Ishikawa (cell line): ENCODE data around the gene NOP56.
A peak's percentile ranks its signal among the peaks of the same experiment; 100 is the strongest.

Source experiments
- CEBPB ChIP-seq: IDR thresholded peaks from 2 replicates; pipeline ENCODE4 v1.6.1; 2012
- CREB1 ChIP-seq: IDR thresholded peaks from 2 replicates; pipeline ENCODE4 v1.6.1; 2012; ENCODE audit warnings: low read depth
- EGR1 ChIP-seq: IDR thresholded peaks from 2 replicates; pipeline ENCODE4 v1.6.1; 2012
- EP300 ChIP-seq: IDR thresholded peaks from 2 replicates; pipeline ENCODE4 v1.6.1; 2012; ENCODE audit warnings: borderline replicate concordance
- FOXM1 ChIP-seq: IDR thresholded peaks from 2 replicates; pipeline ENCODE4 v1.6.1; 2012; ENCODE audit warnings: low read depth, borderline replicate concordance
- NFIC ChIP-seq: IDR thresholded peaks from 2 replicates; pipeline ENCODE4 v1.6.1; 2012
- RAD21 ChIP-seq: IDR thresholded peaks from 2 replicates; pipeline ENCODE4 v1.6.1; 2012; ENCODE audit warnings: low read depth
- TAF1 ChIP-seq: IDR thresholded peaks from 2 replicates; pipeline ENCODE4 v1.6.1; 2012; ENCODE audit warnings: low read depth, mild to moderate bottlenecking
- TCF12 ChIP-seq: IDR thresholded peaks from 2 replicates; pipeline ENCODE4 v1.6.1; 2012; ENCODE audit warnings: low read depth
- TEAD4 ChIP-seq: IDR thresholded peaks from 2 replicates; pipeline ENCODE4 v1.6.1; 2012
- YY1 ChIP-seq: IDR thresholded peaks from 2 replicates; pipeline ENCODE4 v1.6.1; 2012; ENCODE audit warnings: low read depth
- ZBTB7A ChIP-seq: IDR thresholded peaks from 2 replicates; pipeline ENCODE4 v1.6.1; 2012; ENCODE audit warnings: low read depth
- TF ChIP-seq, protein P1 (sequence below): IDR thresholded peaks from 2 replicates; pipeline ENCODE4 v1.6.1; 2012; ENCODE audit warnings: low read depth, mild to moderate bottlenecking
- TF ChIP-seq, protein P2 (sequence below): IDR thresholded peaks from 2 replicates; pipeline ENCODE4 v1.6.1; 2012
- TF ChIP-seq, protein P3 (sequence below): IDR thresholded peaks from 2 replicates; pipeline ENCODE4 v1.6.1; 2012

NOP56 gene

DNA sequence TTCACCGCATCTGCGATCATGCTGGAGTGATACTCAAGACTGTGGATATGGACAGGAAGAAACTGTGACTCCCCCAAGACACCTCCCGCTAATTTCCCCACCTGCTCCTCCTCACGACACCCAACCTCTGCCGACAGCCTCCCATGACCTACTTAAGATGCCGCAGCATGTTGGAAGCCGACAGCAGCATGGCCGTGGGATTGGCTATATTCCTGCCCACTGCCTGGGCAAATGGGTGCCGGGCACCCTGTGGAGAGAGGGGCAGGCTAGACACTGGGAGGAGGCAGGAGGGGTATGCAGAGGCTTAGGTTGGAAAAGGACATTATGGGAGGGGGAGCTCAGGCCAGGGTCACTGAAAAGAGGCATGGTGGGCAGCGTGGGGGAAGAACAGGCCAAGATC lies 7.1 kb downstream of the NOP56 start:
- TF ChIP-seq FOXM1 (no peak), ZBTB7A (no peak), TCF12 (no peak)
- TF ChIP-seq, protein P1, sequence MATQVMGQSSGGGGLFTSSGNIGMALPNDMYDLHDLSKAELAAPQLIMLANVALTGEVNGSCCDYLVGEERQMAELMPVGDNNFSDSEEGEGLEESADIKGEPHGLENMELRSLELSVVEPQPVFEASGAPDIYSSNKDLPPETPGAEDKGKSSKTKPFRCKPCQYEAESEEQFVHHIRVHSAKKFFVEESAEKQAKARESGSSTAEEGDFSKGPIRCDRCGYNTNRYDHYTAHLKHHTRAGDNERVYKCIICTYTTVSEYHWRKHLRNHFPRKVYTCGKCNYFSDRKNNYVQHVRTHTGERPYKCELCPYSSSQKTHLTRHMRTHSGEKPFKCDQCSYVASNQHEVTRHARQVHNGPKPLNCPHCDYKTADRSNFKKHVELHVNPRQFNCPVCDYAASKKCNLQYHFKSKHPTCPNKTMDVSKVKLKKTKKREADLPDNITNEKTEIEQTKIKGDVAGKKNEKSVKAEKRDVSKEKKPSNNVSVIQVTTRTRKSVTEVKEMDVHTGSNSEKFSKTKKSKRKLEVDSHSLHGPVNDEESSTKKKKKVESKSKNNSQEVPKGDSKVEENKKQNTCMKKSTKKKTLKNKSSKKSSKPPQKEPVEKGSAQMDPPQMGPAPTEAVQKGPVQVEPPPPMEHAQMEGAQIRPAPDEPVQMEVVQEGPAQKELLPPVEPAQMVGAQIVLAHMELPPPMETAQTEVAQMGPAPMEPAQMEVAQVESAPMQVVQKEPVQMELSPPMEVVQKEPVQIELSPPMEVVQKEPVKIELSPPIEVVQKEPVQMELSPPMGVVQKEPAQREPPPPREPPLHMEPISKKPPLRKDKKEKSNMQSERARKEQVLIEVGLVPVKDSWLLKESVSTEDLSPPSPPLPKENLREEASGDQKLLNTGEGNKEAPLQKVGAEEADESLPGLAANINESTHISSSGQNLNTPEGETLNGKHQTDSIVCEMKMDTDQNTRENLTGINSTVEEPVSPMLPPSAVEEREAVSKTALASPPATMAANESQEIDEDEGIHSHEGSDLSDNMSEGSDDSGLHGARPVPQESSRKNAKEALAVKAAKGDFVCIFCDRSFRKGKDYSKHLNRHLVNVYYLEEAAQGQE = no peak

DNA sequence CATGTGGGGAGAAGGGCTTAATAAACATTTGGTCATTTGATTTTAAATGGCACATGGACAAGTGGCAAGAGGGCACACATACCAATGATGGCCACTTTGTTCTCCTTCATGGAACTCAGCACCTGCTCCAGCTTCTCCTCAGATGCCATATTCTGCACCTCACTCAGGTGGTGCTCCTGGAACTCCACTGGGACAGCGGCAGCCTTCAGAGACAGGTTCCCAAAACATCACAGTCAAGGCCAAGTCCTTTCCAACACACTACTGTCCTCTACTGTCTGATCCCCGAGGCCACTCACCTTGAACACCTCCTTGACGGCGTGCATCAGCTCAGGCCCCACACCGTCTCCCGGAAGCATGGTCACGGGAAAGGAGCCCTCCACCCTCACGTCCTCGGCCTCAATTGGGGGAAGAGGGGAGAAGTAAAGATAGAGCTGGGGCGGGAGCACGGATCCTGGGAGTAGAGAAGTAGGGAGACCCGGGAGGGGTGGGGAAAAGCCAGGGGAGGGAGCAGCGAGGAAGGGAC lies 11.0 kb downstream of the NOP56 start:
- TF ChIP-seq NFIC = no peak
- TF ChIP-seq CEBPB = no peak
- TF ChIP-seq, protein P2, sequence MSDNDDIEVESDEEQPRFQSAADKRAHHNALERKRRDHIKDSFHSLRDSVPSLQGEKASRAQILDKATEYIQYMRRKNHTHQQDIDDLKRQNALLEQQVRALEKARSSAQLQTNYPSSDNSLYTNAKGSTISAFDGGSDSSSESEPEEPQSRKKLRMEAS = no peak
- no peak for TF ChIP-seq TEAD4
- no peak for TF ChIP-seq TAF1

DNA sequence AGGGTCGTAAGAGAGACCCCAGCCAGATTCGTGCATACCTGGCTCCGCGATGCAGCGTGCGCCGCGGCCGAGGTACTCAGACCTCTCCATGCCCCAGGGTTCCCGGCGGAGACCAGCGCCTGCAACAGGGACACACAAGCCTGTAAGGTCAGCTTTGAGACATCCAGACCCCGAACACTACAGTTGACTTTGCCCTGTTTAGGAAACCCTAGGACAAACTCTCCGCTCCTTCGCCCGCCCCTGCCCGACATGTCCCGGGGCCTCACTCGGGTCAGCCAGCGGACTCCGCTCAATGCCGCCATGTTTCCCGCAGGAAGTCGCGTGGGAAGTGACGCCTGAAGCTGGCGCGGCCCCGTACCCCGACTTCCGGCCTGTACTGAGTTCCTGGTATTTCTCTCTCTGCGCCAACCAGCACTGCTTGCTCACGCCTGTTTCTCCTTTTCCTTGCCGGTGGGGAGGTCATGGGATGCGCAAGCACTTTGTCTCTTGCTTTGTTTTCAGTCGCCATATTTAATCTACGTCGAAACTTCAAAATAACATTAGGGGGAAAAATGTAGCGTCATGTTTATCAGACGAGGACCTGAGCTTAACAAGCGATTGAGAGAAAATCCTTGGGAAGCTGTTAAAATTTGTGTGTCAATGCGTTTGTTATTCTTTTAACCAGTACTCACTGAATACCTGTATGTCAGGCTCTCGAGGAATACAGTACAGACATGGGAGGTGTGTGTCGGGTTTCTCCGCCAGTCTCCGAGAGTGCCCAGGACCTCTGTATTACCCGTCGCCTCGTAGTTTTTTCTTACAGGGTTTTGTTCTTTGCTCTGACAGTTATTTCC lies 11.7 kb downstream of the NOP56 start, which contains the start of gene IDH3B:
Gene IDH3B (minus strand): TSS at position 330 of the 833 bp plus-strand sequence. CDS start 28 bp downstream, at position 302.
- TF ChIP-seq CREB1 (peak; percentile 96), EGR1 (peak; percentile 33; the same call in 1 of the 2 replicates), FOXM1 (no peak), EP300 (peak; percentile 23; the same call in 1 of the 2 replicates), RAD21 (no peak), TAF1 (peak; percentile 96), NFIC (peak; percentile 61), ZBTB7A (no peak), TCF12 (peak; percentile 76; the same call in 1 of the 2 replicates), TEAD4 (peak; percentile 81), CEBPB (no peak), YY1 (peak; percentile 98)
- TF ChIP-seq, protein P2 = peak; percentile 86
- TF ChIP-seq, protein P1 = no peak
- TF ChIP-seq, protein P3, sequence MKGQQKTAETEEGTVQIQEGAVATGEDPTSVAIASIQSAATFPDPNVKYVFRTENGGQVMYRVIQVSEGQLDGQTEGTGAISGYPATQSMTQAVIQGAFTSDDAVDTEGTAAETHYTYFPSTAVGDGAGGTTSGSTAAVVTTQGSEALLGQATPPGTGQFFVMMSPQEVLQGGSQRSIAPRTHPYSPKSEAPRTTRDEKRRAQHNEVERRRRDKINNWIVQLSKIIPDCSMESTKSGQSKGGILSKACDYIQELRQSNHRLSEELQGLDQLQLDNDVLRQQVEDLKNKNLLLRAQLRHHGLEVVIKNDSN = peak; percentile 49

DNA sequence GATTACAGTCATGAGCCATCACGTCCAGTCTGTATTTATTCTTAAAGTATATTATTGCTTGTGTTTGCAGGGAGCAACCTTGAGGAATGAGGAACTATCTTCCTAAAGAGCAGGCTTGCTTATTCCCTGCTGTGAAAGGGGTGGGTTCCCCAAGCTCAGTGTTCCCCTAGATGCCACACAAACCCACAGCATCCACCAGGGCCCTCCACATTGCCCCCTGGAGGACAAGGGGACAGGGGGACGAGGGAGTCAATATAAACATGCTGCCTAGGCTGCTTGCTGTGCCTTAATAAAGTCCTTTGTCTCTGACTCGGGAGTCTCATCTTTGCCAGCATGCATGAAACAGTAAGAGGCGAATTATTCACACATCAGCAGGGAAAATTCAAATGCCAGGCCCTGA lies 19.5 kb downstream of the NOP56 start:
- TF ChIP-seq ZBTB7A (no peak), TAF1 (no peak), CREB1 (no peak), YY1 (no peak)
- TF ChIP-seq, protein P2 = no peak

DNA sequence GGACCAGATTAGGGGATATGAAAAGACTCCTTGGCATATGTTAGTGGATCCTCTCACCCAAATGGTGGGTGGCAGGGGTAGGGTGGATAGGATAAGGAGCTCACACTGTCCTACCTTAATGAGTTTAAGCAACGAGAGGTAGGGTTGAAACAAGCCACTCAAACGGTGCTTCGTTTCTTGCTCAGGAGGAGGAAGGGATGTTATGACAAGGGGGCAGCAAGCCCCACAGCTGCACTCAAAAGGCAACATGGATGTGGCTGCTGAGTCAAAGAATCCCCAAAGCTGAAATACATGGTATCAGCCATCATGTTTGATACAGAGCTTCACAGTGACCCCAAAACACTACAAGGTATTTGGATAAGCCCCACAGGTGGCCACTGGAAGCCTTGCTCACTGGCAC lies 20.0 kb downstream of the NOP56 start:
- no peak for TF ChIP-seq CREB1
- TF ChIP-seq, protein P1 = no peak
- TF ChIP-seq CEBPB = no peak
- TF ChIP-seq, protein P3 = no peak
- TF ChIP-seq EP300 = no peak
- no peak for TF ChIP-seq YY1
- no peak for TF ChIP-seq TCF12
- TF ChIP-seq, protein P2 = no peak
- TF ChIP-seq TAF1 = no peak
- TF ChIP-seq ZBTB7A = no peak
- TF ChIP-seq RAD21 = no peak
- TF ChIP-seq EGR1 = no peak
- no peak for TF ChIP-seq NFIC
